Gastrocnemius medialis (tissue), 4 donors: Measurements from ENCODE around the gene CAPN5. TPM values are rescaled to one million over a fixed set of nuclear protein-coding genes. Genes with fewer than 3 reads are reported as not detected.
"Not testable (repeated sequence)": the region's sequence is repeated elsewhere in the genome, so short reads cannot be mapped to it uniquely, and the experiment has no call there.

Source experiments
- ATAC-seq, 2 donors: fragments of 150-250 bp; one replicate each; pipeline ENCODE4 v1.9.1; 2016
- DNase-seq, 2 donors: peaks; one replicate each; pipeline ENCODE4 v3.0.0-alpha.2; 2019
- H3K27ac ChIP-seq, 4 donors: fragments of 200-600 bp; sonication (generic); 1 replicate in 1 of 4; 2 replicates in 3 of 4; pipeline ENCODE4 v1.5.1; 2016 to 2018; ENCODE audit warnings: mild to moderate bottlenecking in 2 of 4, moderate library complexity in 1 of 4
- H3K27me3 ChIP-seq, 3 donors: fragments of 200-600 bp; sonication (generic) in 2 of 3; 1 replicate in 1 of 3; 2 replicates in 2 of 3; pipeline versions ENCODE4 v1.5.1 to v1.6.0; 2016 to 2019; ENCODE audit warnings: mild to moderate bottlenecking in 1 of 3, moderate library complexity in 1 of 3
- H3K36me3 ChIP-seq, 2 donors: fragments of 200-600 bp; sonication (generic) in 1 of 2; one replicate each; pipeline ENCODE4 v1.5.1; 2017 to 2018
- H3K4me1 ChIP-seq, 2 donors: fragments of 200-600 bp; sonication (generic) in 1 of 2; one replicate each; pipeline ENCODE4 v1.5.1; 2016 to 2017; ENCODE audit warnings: mild to moderate bottlenecking in 2 of 2
- H3K4me3 ChIP-seq, 4 donors: fragments of 200-600 bp; sonication (generic) in 3 of 4; 1 replicate in 1 of 4; 2 replicates in 3 of 4; pipeline ENCODE4 v1.5.1; 2016 to 2019; ENCODE audit warnings: mild to moderate bottlenecking in 2 of 4
- H3K9me3 ChIP-seq, 3 donors: fragments of 200-600 bp; sonication (generic) in 2 of 3; 1 replicate in 1 of 3; 2 replicates in 2 of 3; pipeline ENCODE4 v1.5.1; 2016 to 2019
- CTCF ChIP-seq, 5 experiments: fragments of 450-650 bp in 3 of 5; fragments of 200-600 bp in 2 of 5; sonication (generic) in 2 of 5; IDR thresholded peaks in 4 of 5; conservative IDR thresholded peaks in 1 of 5; 1 replicate in 4 of 5; 2 replicates in 1 of 5; pipeline ENCODE4 v1.5.1; 2016 to 2019; ENCODE audit warnings: antibody characterized with exemption in 5 of 5, mild to moderate bottlenecking in 3 of 5, moderate library complexity in 3 of 5
- POLR2A ChIP-seq, 2 donors: fragments of 450-650 bp; IDR thresholded peaks; one replicate each; pipeline ENCODE4 v1.6.1; 2017; ENCODE audit warnings: antibody characterized with exemption in 2 of 2, mild to moderate bottlenecking in 2 of 2, moderate library complexity in 2 of 2
- in situ Hi-C, 4 donors: fragments of 200-750 bp; cut with MboI; loops; one replicate each; pipeline versions ENCODE4 v1.15.0 to v1.8.0; 2017; ENCODE audit warnings: low sequenced_read_pairs in 4 of 4
- intact Hi-C: fragments of 100-400 bp; cut with DNase I; formaldehyde crosslinking; loops from one replicate; pipeline ENCODE4 v1.15.1; 2023; ENCODE audit warnings: low total_unique reads
- total RNA-seq, 4 donors: library from RNA; depleted of rRNA; stranded (reverse); fragments of >200 nt; gene quantifications; one replicate each; pipeline versions ENCODE4 v1.1.0 to v1.2.3, GENCODE V29; 2016

The CAPN5 gene
- total RNA-seq, 4 donors from 2014 or later, result 0.58 to 12.4 (median 1.5) TPM

DNA sequence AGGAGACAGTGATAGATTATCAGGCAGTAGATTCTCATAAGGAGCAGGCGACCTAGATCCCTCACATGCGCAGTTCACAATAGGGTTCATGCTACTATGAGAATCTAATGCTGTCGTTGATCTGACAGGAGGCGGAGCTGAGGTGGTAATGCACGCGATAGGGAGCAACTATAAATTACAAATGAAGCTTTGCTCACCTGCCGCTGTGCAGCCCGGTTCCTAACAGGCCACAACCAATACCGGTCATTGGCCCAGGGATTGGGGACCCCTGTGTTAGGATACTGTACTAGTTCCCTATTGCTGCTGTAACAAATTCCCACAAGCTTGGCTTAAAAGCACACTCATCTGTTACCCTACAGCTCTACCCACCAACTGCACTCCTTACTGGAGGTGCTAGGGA lies 21.9 kb upstream of the CAPN5 start:
- H3K36me3 ChIP-seq, result no peaks in the 10 kb centered on the region
- peaks cover 29 to 35% (median 32%) of the 10 kb centered on the region in 3 donors for H3K27me3 ChIP-seq
- DNase-seq (no peak), ATAC-seq (no peak)
- H3K4me1 ChIP-seq, result peaks cover 3 to 5% of the 10 kb centered on the region in 2 donors
- no peak overlapping the region for H3K4me3 ChIP-seq
- intact Hi-C loops, result no loop called here
- no peak for TF ChIP-seq POLR2A (IDR thresholded peaks at IDR 0.05)
- no peak for TF ChIP-seq CTCF (IDR thresholded peaks at IDR 0.05 in 4 of 5, conservative IDR thresholded peaks at IDR 0.05 in 1 of 5)
- H3K9me3 ChIP-seq, result no peaks in the 10 kb centered on the region
- in situ Hi-C loops, result loop anchor here (5.0 to 10.0 kb wide), 3 partner anchors 47 to 140 kb away; no protein-coding TSS in a partner anchor
- no peak overlapping the region for H3K27ac ChIP-seq

DNA sequence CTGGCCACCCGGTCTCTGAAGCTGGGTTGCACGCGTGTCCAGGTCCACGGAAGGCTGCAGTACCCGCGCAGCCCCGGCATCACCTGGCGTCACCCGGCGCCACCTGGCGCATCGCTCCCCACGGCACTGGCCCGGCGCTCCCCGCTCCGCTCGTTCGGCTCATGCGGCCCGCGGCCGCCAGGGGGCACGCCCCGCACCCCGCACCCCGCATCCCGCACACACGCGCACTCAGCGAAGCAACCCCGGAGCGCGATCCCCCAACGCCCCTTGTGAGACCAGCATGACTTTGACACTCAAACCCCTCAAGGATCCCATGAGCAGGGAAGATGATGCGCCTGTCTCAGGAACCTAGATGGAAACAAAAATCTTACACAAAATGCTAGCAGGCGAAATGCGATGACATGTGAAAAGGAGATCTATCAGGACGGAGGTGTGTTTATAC lies 20.7 kb upstream of the CAPN5 start:
- intact Hi-C loops (loop anchor here (2.0 kb wide), 1 partner anchor 143 kb away; no protein-coding TSS in a partner anchor), in situ Hi-C loops (loop anchor here (5.0 to 10.0 kb wide), 3 partner anchors 46 to 139 kb away; no protein-coding TSS in a partner anchor)
- DNase-seq (no peak), ATAC-seq (no peak)
- H3K27me3 ChIP-seq, result peaks cover 20 to 24% (median 20%) of the 10 kb centered on the region in 3 donors
- H3K27ac ChIP-seq, result no peak overlapping the region
- no peaks in the 10 kb centered on the region for H3K9me3 ChIP-seq
- no peak overlapping the region for H3K4me3 ChIP-seq
- H3K4me1 ChIP-seq, result peaks cover 3 to 5% of the 10 kb centered on the region in 2 donors
- no peak for TF ChIP-seq POLR2A (IDR thresholded peaks at IDR 0.05)
- peak; percentile 11 to 50 (median 20) for TF ChIP-seq CTCF (IDR thresholded peaks at IDR 0.05 in 4 of 5, conservative IDR thresholded peaks at IDR 0.05 in 1 of 5)
- no peaks in the 10 kb centered on the region for H3K36me3 ChIP-seq

DNA sequence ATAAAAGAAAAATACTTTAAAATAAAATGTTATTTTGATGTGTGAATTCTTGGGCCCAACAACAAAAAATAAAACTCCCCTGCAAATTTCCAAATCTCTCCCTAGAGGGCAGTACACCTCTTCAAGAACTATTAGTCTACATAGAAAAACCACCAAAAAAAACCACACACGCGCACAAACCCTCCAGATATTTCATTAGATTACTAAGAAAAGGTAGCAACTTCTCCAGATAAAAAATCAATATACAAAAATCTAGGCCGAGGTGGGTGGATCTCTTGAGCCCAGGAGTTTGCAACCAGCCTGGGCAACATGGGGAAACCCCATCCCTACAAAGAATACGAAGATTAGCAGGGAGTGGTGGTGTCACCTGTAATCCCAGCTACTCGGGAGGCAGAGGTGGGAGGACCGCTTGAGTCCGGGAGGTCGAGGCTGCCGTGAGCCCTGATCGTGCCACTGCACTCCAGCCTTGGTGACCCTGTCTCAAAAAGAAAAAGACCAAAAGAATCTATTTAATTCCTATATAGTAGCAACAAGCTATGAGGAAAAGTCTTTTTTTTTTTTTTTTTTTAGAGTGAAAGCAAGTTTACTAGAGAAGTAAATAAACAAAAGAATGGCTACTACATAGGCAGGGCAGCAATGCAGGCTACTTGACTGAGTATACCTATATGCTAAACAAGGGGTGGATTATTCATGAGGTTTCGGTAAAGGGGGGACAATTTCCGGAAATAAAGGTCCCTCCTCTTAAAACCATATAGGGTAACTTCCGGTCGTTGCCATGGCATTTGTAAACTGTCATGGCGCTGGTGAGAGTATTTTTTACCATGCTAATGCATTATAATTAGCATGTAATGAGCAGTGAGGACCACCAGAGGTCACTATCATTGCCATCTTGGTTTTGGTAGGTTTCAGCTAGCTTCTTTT lies 19.5 kb upstream of the CAPN5 start:
- TF ChIP-seq CTCF (IDR thresholded peaks at IDR 0.05 in 4 of 5, conservative IDR thresholded peaks at IDR 0.05 in 1 of 5) (peak; percentile 55 to 65 (median 58)), POLR2A (IDR thresholded peaks at IDR 0.05) (no peak)
- Histone ChIP-seq H3K9me3 (no peaks in the 10 kb centered on the region), H3K4me1 (peaks cover 3 to 5% of the 10 kb centered on the region in 2 donors), H3K36me3 (no peaks in the 10 kb centered on the region), H3K4me3 (peak overlapping the region; percentile 42 to 52 (median 50)), H3K27ac (peak overlapping the region in 1 of 4 donors; percentile 6), H3K27me3 (peaks cover 15 to 20% (median 16%) of the 10 kb centered on the region in 3 donors)
- in situ Hi-C loops (loop anchor here (5.0 to 10.0 kb wide), 3 partner anchors 45 to 138 kb away; no protein-coding TSS in a partner anchor), intact Hi-C loops (loop anchor here (1.0 to 2.0 kb wide), 3 partner anchors 19 to 142 kb away; partner anchors contain the start of gene CAPN5)
- ATAC-seq (peak; percentile 97 to 98), DNase-seq (peak; percentile 65 to 74)

DNA sequence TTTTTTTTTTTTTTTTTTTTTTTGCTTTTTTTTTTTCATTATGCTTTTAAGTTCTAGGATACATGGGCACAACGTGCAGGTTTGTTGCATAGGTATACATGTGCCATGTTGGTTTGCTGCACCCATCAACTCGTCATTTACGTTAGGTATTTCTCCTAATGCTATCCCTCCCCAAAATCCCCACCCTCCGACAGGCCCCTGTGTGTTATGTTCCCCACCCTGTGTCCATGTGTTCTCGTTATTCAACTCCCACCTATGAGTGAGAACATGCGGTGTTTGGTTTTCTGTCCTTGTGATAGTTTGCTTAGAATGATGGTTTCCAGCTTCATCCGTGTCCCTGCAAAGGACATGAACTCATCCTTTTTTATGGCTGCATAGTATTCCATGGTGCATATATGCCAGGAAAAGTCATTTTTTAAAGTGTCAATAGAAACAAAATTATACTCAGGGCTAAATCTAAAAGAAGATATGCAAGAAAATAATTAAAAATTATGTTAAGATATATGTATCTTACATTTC lies 18.8 kb upstream of the CAPN5 start:
- DNase-seq, H3K4me3 ChIP-seq, ATAC-seq, H3K4me1 ChIP-seq, H3K9me3 ChIP-seq, H3K27ac ChIP-seq, H3K36me3 ChIP-seq: not testable (repeated sequence)
- in situ Hi-C loops (loop anchor here (5.0 to 10.0 kb wide), 3 partner anchors 44 to 137 kb away; no protein-coding TSS in a partner anchor), intact Hi-C loops (loop anchor here (1.0 to 2.0 kb wide), 3 partner anchors 18 to 141 kb away; partner anchors contain the start of gene CAPN5)
- H3K27me3 ChIP-seq, result peaks cover 15 to 18% (median 16%) of the 10 kb centered on the region in 3 donors
